ENCODE measurements around the gene AFAP1L2. TPM values are rescaled to one million over a fixed set of nuclear protein-coding genes. Genes with fewer than 3 reads are reported as not detected.
A peak's percentile ranks its signal among the peaks of the same experiment; 100 is the strongest.

Gene AFAP1L2
- total and polyA plus RNA-seq, 9 of the 15 experiments (the other 6 are each of a cell fraction or from before 2014, with no cell fraction given), result 0.07 TPM; not detected in 8

GRCh38 chr10:114266521-114266920, 137.8 kb downstream of the AFAP1L2 start:
- Histone ChIP-seq H3K9me1 (ENCODE audit: control insufficient read depth, insufficient read depth, low read length) (no peaks in the 10 kb centered on the region), H4K20me1 (replicated peaks; ENCODE audit: control insufficient read depth, insufficient read depth, low read length) (no peaks in the 10 kb centered on the region), H3K27me3 (ENCODE audit: control insufficient read depth in 2 of 2, insufficient read depth in 2 of 2, low read length in 2 of 2) (no peaks in the 10 kb centered on the region), H3K4me3 (no peak overlapping the region), H3K4me2 (ENCODE audit: insufficient read depth, low read length) (peak overlapping the region; percentile 2; the same call in 1 of the 2 replicates), H3K4me1 (replicated peaks in 1 of 2; ENCODE audit: control insufficient read depth in 2 of 2, insufficient read depth in 2 of 2, low read length in 2 of 2) (no peaks in the 10 kb centered on the region; a peak in 1 of 5 replicates), H3K9me3 (replicated peaks; ENCODE audit: control insufficient read depth, insufficient read depth, low read depth, low read length) (no peaks in the 10 kb centered on the region), H3K79me2 (ENCODE audit: control insufficient read depth, insufficient read depth, low read length) (no peaks in the 10 kb centered on the region), H3K9ac (ENCODE audit: insufficient read depth in 1 of 2, low read depth in 2 of 2, low read length in 2 of 2) (no peak overlapping the region), H3K36me3 (ENCODE audit: control insufficient read depth, insufficient read depth, low read length) (no peaks in the 10 kb centered on the region), H3K27ac (ENCODE audit: extremely low read depth, low read depth, low read length) (no peak overlapping the region), H2AFZ (ENCODE audit: low read depth, low read length) (no peak overlapping the region)
- 0% methylated on average over 5 of the region's 5 CpGs for WGBS (ENCODE audit: insufficient coverage, low coverage, missing lambda C conversion rate)
- ChIA-PET CTCF (ENCODE audit: low intra/inter-chr PET ratio) (no interaction called here), POLR2A (interaction anchor here (0.6 kb wide), 1 partner anchor 252 kb away, joined by 3 read pairs; no protein-coding TSS in a partner anchor)
- intact Hi-C loops (cut with micrococcal nuclease) (no loop called here), in situ Hi-C loops (cut with MboI) (no loop called here)
- DNase-seq (ENCODE audit: extremely low read depth in 1 of 4, low spot score in 3 of 4) (peak in 3 of 4 experiments; percentile 5 to 17 (median 7)), ATAC-seq (peak; percentile 61), FAIRE-seq (no peak)
- no TSS peak for BruUV-seq (replicated peaks)
- TF ChIP-seq ZBTB2 (IDR thresholded peaks at IDR 0.05) (no peak), TAL1 (IDR thresholded peaks at IDR 0.05) (0 out of 2 replicates have a peak, but pooled peaks have one; percentile 9), ZNF174 (CRISPR knock-in tag; IDR thresholded peaks at IDR 0.05) (no peak), CBFB (CRISPR knock-in tag; IDR thresholded peaks at IDR 0.05) (no peak), FOXJ2 (tag; IDR thresholded peaks at IDR 0.05) (peak; percentile 90), ZFP36 (IDR thresholded peaks at IDR 0.05; ENCODE audit: low read depth, low read length, partially characterized antibody) (no peak), MIER1 (IDR thresholded peaks at IDR 0.05; ENCODE audit: low read depth) (no peak), ZNF124 (CRISPR knock-in tag; IDR thresholded peaks at IDR 0.05) (no peak), TCFL5 (CRISPR knock-in tag; conservative IDR thresholded peaks at IDR 0.05) (no peak), ZNF444 (CRISPR knock-in tag; IDR thresholded peaks at IDR 0.05) (no peak), ZNF76 (CRISPR knock-in tag; IDR thresholded peaks at IDR 0.05; ENCODE audit: borderline replicate concordance) (no peak), CEBPG (CRISPR knock-in tag; IDR thresholded peaks at IDR 0.05) (no peak), CEBPG (tag; conservative IDR thresholded peaks at IDR 0.05 in 1 of 2, IDR thresholded peaks at IDR 0.05 in 1 of 2) (peak in 1 of 2 experiments; percentile 40; a peak in 1 of 4 replicates), E2F6 (IDR thresholded peaks at IDR 0.05; ENCODE audit: borderline replicate concordance in 1 of 2, extremely low read depth in 1 of 2, insufficient read depth in 1 of 2, insufficient read length in 1 of 2, low read depth in 1 of 2, low read length in 1 of 2, poor library complexity in 1 of 2, severe bottlenecking in 1 of 2) (no peak), ELK1 (CRISPR knock-in tag; IDR thresholded peaks at IDR 0.05) (no peak), KAT7 (CRISPR knock-in tag; IDR thresholded peaks at IDR 0.05; ENCODE audit: borderline replicate concordance) (no peak)

Measured in K562 (cell line).